GM21825 (cell line): Measurements from ENCODE around the gene ZSCAN10.
A peak's percentile ranks its signal among the peaks of the same experiment; 100 is the strongest.
"Not testable (repeated sequence)": the region's sequence is repeated elsewhere in the genome, so short reads cannot be mapped to it uniquely, and the experiment has no call there.

Source experiments
- ATAC-seq: cut with Tn5 transposase; IDR thresholded peaks from one replicate; pipeline ENCODE4 v1.9.1; 2021; ENCODE audit warnings: mild to moderate bottlenecking, moderate library complexity; ENCODE audit not compliant: unreplicated experiment

Gene ZSCAN10

GRCh38 chr16:3065069-3065741 lies 33.9 kb downstream of the ZSCAN10 start, which contains the start of gene IL32:
Gene IL32 (plus strand): TSS chr16:3065640. CDS start chr16:3065812, 172 bp downstream.
- no peak for ATAC-seq

- ATAC-seq: no peak
Measured at GRCh38 chr16:3063625-3064386, 35.3 kb downstream of the ZSCAN10 start.

GRCh38 chr16:3062553-3062952 lies 36.5 kb downstream of the ZSCAN10 start:
- ATAC-seq: no peak

DNA sequence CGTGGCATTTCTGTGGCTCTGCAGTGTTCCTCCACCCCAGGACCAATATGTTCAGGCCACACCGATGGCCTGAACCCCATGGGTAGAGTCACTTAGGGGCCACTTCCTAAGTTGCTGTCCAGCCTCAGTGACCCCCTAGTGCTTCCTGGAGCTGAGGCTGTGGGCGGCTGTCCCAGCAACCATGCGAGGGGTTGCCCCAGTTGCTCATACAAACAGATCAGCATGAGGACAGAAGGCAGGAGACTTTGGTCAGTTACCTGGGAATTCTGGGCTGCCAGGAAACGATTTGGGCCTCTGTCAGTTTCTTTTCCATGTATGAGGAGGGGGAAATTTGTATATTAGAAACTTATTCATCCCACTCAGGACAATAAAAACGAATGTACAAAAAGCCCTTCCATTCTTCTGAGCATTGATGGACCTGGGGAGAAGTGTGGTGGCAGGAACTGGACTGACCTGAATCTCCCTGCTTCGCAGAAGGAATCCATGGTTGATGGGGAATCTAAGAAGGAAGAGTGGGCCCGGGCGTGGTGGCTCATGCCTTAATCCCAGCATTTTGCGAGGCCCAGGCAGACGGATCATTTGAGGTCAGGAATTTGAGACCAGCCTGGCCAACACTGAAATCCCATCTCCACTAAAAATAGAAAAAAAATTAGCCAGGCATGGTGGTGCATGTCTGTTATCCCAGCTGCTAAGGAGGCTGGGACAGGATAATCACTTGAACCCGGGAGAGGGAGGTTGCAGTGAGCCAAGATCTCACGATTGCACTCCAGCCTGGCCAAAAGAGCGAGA lies 38.6 kb downstream of the ZSCAN10 start:
- no peak for ATAC-seq

- ATAC-seq: no peak
Measured at GRCh38 chr16:3059723-3060242, 39.3 kb downstream of the ZSCAN10 start.

- ATAC-seq: peak; percentile 74
Measured at GRCh38 chr16:3059041-3059722, 39.9 kb downstream of the ZSCAN10 start.

DNA sequence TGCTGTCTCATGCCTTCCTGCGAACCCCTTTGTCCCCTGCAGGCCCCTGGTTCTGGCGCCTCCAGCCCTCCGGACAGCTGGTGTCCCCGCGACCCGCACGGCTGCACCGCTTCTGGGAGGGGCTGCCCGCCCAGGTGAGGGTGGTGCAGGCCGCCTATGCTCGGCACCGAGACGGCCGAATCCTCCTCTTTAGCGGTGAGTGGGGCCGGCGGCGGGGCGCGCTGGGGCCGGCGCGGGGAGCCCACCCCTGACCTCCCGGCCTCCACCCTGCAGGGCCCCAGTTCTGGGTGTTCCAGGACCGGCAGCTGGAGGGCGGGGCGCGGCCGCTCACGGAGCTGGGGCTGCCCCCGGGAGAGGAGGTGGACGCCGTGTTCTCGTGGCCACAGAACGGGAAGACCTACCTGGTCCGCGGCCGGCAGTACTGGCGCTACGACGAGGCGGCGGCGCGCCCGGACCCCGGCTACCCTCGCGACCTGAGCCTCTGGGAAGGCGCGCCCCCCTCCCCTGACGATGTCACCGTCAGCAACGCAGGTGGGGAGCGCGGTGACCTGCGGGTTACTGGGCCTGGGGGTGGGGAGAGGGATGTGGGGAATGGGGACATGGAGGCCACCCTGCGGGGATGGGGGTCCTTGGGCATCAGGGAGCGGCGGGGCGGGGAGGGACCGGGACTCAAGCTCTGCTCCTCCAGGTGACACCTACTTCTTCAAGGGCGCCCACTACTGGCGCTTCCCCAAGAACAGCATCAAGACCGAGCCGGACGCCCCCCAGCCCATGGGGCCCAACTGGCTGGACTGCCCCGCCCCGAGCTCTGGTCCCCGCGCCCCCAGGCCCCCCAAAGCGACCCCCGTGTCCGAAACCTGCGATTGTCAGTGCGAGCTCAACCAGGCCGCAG lies 40.7 kb downstream of the ZSCAN10 start:
- ATAC-seq: peak; percentile 32

GRCh38 chr16:3057181-3058138 lies 41.6 kb downstream of the ZSCAN10 start:
- ATAC-seq: no peak

- ATAC-seq: no peak
Measured at GRCh38 chr16:3056336-3057180, 42.5 kb downstream of the ZSCAN10 start.

DNA sequence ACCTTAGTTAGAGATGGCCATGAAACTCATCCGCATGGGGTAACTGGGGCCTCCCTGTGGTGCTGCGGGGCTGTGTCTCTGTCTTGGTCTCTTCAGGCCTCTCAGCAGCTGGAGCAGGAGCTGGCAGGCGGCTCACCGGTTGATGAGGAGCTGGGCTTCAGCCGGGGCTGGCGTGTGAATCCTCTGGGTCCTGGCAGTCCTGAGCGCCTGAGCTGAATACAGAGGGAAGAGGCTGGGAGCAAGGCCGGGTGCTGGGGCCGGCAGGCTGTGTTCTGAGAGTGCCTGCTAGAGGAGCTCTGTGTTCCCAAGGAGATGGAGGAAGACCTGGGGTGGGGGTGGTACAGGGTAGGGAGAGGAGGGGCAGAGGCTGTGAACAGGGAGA lies 43.4 kb downstream of the ZSCAN10 start:
- not testable (repeated sequence) for ATAC-seq

DNA sequence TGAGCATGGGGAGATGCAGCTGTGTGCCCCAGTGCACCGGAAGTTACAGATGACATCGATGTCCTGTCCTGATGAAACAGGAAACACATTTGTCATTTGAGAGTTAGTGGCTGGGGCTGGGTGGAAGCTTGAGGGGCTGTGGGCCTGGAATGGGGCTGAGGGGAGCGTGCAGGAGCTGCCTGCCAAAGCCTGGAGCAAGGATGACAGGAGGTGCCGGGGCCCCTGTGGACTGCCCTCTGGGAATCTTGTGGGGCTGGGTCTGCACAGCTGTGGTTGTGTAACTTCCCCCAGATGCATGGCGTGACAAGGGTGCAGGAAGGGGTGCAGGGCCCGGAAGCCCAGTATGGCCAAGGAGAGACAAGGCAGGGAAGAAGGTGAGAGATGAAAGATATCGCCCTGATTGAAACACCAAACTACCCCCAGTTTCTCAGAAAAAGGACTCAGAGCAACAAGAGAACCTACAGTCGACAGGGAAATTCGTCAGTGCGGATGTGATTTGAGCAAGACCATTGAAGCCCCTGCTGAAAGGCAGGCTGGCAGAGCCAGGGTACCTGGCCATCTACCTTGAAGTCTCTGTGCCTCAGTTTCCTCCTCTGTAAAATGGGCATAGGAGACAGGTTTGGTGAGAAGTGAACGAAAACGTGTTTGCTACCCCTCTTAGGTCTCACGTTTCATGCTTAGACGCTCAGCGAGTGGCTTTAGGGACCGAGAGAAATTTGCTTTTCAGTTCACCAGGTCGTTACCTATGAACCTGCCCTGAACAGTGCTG lies 43.9 kb downstream of the ZSCAN10 start:
- no peak for ATAC-seq

DNA sequence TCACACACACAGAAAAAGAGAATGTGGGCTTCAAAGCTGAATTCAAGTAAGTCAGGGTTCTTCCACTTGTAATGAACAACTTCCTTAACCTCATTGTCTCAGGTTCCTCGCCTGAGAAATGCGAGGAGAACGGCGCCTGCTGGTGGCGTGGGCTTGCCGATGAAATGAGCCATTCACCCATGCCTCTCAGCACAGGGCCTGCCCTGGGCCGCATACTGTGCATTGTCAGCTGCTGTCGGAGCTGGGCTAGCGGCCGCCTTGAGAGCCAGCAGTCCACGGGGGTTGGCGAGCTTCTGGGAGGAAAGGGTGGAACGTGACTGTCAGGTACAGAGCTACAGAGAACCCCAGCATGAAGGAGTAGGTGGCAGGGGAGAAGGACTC lies 45.8 kb downstream of the ZSCAN10 start:
- ATAC-seq: not testable (repeated sequence)

GRCh38 chr16:3052571-3053329 lies 46.3 kb downstream of the ZSCAN10 start:
- not testable (repeated sequence) for ATAC-seq

DNA sequence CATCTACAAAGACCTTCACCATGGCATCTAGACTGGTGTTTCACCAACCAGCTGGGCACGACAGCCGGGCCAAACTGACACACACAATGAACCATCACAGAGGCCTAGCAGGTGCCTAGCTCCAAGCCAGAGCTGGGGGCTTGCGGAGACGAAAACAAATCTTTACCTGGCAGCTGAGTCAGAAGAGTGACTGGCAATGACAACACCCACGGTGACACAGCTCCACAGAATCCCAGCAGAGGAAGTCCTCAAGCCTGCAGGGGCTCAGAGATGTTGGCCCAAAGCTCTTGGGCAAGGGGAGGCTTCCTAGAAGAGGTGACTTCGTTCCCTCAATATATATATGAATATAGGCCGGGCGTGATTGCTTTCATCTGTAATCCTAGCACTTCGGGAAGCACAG lies 47.6 kb downstream of the ZSCAN10 start:
- no peak for ATAC-seq

GRCh38 chr16:3051009-3051408 lies 48.1 kb downstream of the ZSCAN10 start:
- ATAC-seq: no peak

DNA sequence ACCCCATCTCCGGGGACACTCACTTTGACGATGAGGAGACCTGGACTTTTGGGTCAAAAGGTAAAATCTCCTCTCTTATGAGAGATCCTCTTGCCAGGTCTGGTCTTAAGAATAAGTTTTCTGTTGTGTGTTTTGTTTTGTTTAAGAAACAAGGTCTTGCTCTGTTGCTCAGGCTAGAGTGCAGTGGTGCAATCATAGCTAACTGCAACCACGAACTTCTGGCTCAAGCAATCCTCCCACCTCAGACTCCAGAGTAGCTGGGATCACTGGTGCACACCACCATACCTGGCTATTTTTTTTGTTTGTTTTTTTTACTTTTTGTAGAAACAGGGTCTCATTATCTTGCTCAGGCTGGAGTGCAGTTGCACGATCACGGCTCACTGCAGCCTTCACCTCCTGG lies 48.6 kb downstream of the ZSCAN10 start:
- ATAC-seq: no peak
